ENCODE results near the gene KLHL22. TPM values are rescaled to one million over a fixed set of nuclear protein-coding genes. Genes with fewer than 3 reads are reported as not detected.

The KLHL22 gene
- total and polyA plus RNA-seq, 7 donors, result 8.4 to 24.3 (median 14.6) TPM

- no peak for ATAC-seq
- TF ChIP-seq CTCF (IDR thresholded peaks at IDR 0.05), result no peak
- Histone ChIP-seq H3K4me1 (peaks cover 16% of the 10 kb centered on the region), H3K36me3 (ENCODE audit: insufficient read depth in 1 of 2, low read depth in 1 of 2) (peaks cover 0 to 43% of the 10 kb centered on the region in 2 donors), H3K4me3 (no peak overlapping the region), H3K27ac (no peak overlapping the region), H3K27me3 (ENCODE audit: insufficient read depth in 3 of 3, low read length in 2 of 3) (no peaks in the 10 kb centered on the region), H3K9me3 (no peaks in the 10 kb centered on the region)
- peak in 1 of 2 donors; percentile 23 for DNase-seq
- intact Hi-C loops (cut with DNase I), result no loop called here
- 86 to 89% (median 88%) methylated on average over 3 of the region's 3 CpGs for WGBS, 3 donors
These were observed 28.8 kb downstream of the KLHL22 start for GRCh38 chr22:20466659-20467379.

GRCh38 chr22:20465759-20466077 is 29.9 kb downstream of the KLHL22 start:
- TF ChIP-seq CTCF (IDR thresholded peaks at IDR 0.05), result no peak
- peaks cover 0 to 36% of the 10 kb centered on the region in 2 donors for H3K36me3 ChIP-seq (ENCODE audit: insufficient read depth in 1 of 2, low read depth in 1 of 2)
- H3K9me3 ChIP-seq, result no peaks in the 10 kb centered on the region
- intact Hi-C loops (cut with DNase I), result no loop called here
- 89 to 95% (median 94%) methylated on average over 5 of the region's 5 CpGs for WGBS, 3 donors
- DNase-seq, result no peak
- H3K4me1 ChIP-seq, result peaks cover 16% of the 10 kb centered on the region
- no peaks in the 10 kb centered on the region for H3K27me3 ChIP-seq (ENCODE audit: insufficient read depth in 3 of 3, low read length in 2 of 3)
- no peak overlapping the region for H3K4me3 ChIP-seq
- ATAC-seq, result no peak
- no peak overlapping the region for H3K27ac ChIP-seq

GRCh38 chr22:20464912-20465758 is 30.5 kb downstream of the KLHL22 start:
- intact Hi-C loops (cut with DNase I), result no loop called here
- Histone ChIP-seq H3K4me3 (no peak overlapping the region), H3K4me1 (peaks cover 16% of the 10 kb centered on the region), H3K9me3 (no peaks in the 10 kb centered on the region), H3K36me3 (ENCODE audit: insufficient read depth in 1 of 2, low read depth in 1 of 2) (peaks cover 0 to 35% of the 10 kb centered on the region in 2 donors), H3K27me3 (ENCODE audit: insufficient read depth in 3 of 3, low read length in 2 of 3) (no peaks in the 10 kb centered on the region), H3K27ac (no peak overlapping the region)
- DNase-seq (peak in 1 of 2 donors; percentile 43), ATAC-seq (no peak)
- no peak for TF ChIP-seq CTCF (IDR thresholded peaks at IDR 0.05)
- WGBS, 3 donors, result 96 to 97% (median 96%) methylated on average over 32 of the region's 32 CpGs

- no peak for TF ChIP-seq CTCF (IDR thresholded peaks at IDR 0.05)
- ATAC-seq, result no peak
- no peaks in the 10 kb centered on the region for H3K9me3 ChIP-seq
- peaks cover 16% of the 10 kb centered on the region for H3K4me1 ChIP-seq
- H3K4me3 ChIP-seq, result no peak overlapping the region
- peak overlapping the region; percentile 11 for H3K27ac ChIP-seq
- peak in 1 of 2 donors; percentile 34 for DNase-seq
- intact Hi-C loops (cut with DNase I), result no loop called here
- WGBS, 3 donors, result 75 to 85% (median 78%) methylated on average over 11 of the region's 11 CpGs
- peaks cover 0 to 30% of the 10 kb centered on the region in 2 donors for H3K36me3 ChIP-seq (ENCODE audit: insufficient read depth in 1 of 2, low read depth in 1 of 2)
- H3K27me3 ChIP-seq (ENCODE audit: insufficient read depth in 3 of 3, low read length in 2 of 3), result no peaks in the 10 kb centered on the region
These were observed 31.4 kb downstream of the KLHL22 start for GRCh38 chr22:20464096-20464614.

Measured in psoas muscle (tissue), 8 donors.